Stimulated activated CD8-positive, alpha-beta memory T cell treated with anti-CD3 and anti-CD28 coated beads, Interleukin-15, amount 100 ng/mL, for 48 hours (primary cell): ENCODE measurements around the gene PARD3B.

Experiments
- DNase-seq, 2 donors: peaks; one replicate each; pipeline ENCODE4 v3.0.0-alpha.2; 2020; ENCODE audit warnings: low read depth in 2 of 2

The PARD3B gene

GRCh38 chr2:205390866-205391265, 845.6 kb downstream of the PARD3B start:
- no peak for DNase-seq

- no peak for DNase-seq
Measured at GRCh38 chr2:205401511-205401910, 856.2 kb downstream of the PARD3B start.

GRCh38 chr2:205402011-205402410, 856.7 kb downstream of the PARD3B start:
- no peak for DNase-seq

GRCh38 chr2:205403244-205403825, 858.1 kb downstream of the PARD3B start:
- no peak for DNase-seq

GRCh38 chr2:205405194-205405593, 859.9 kb downstream of the PARD3B start:
- no peak for DNase-seq

- no peak for DNase-seq
Measured at GRCh38 chr2:205405752-205406151, 860.5 kb downstream of the PARD3B start.

GRCh38 chr2:205407984-205408383, 862.7 kb downstream of the PARD3B start:
- no peak for DNase-seq

GRCh38 chr2:205408696-205409095, 863.4 kb downstream of the PARD3B start:
- DNase-seq = no peak

- no peak for DNase-seq
Measured at GRCh38 chr2:205409411-205409810, 864.1 kb downstream of the PARD3B start.

GRCh38 chr2:205411558-205411957, 866.3 kb downstream of the PARD3B start:
- no peak for DNase-seq

GRCh38 chr2:205424326-205424725, 879.1 kb downstream of the PARD3B start:
- no peak for DNase-seq

- no peak for DNase-seq
Measured at GRCh38 chr2:205425102-205425501, 879.8 kb downstream of the PARD3B start.

- DNase-seq = no peak
Measured at GRCh38 chr2:205427112-205427511, 881.8 kb downstream of the PARD3B start.

GRCh38 chr2:205428811-205429210, 883.5 kb downstream of the PARD3B start:
- no peak for DNase-seq

GRCh38 chr2:205435970-205436369, 890.7 kb downstream of the PARD3B start:
- DNase-seq = no peak

- DNase-seq = no peak
Measured at GRCh38 chr2:205438241-205438640, 893.0 kb downstream of the PARD3B start.

GRCh38 chr2:205439621-205440020, 894.3 kb downstream of the PARD3B start:
- no peak for DNase-seq

- DNase-seq = no peak
Measured at GRCh38 chr2:205441524-205441923, 896.2 kb downstream of the PARD3B start.

GRCh38 chr2:205448189-205448588, 902.9 kb downstream of the PARD3B start:
- no peak for DNase-seq

- no peak for DNase-seq
Measured at GRCh38 chr2:205451901-205452512, 906.7 kb downstream of the PARD3B start.

- DNase-seq = no peak
Measured at GRCh38 chr2:205453202-205453601, 907.9 kb downstream of the PARD3B start.

GRCh38 chr2:205456682-205457081, 911.4 kb downstream of the PARD3B start:
- no peak for DNase-seq

- no peak for DNase-seq
Measured at GRCh38 chr2:205460217-205460616, 914.9 kb downstream of the PARD3B start.

- DNase-seq = no peak
Measured at GRCh38 chr2:205461169-205461568, 915.9 kb downstream of the PARD3B start.
